Measurements from ENCODE around the gene CNTN4. TPM values are rescaled to one million over a fixed set of nuclear protein-coding genes. Genes with fewer than 3 reads are reported as not detected.

Gene CNTN4
- total and polyA plus RNA-seq, 2 experiments from 2014 or later, result 0.91 to 4.0 TPM

GRCh38 chr3:2995195-2995594 lies 896.5 kb downstream of the CNTN4 start (continued):
- TF ChIP-seq CTCF (conservative IDR thresholded peaks at IDR 0.05; ENCODE audit: low read depth in 2 of 2), result no peak
- TF ChIP-seq STAT1 (IDR thresholded peaks at IDR 0.05; ENCODE audit: unreplicated experiment), result no peak
- TF ChIP-seq POLR2AphosphoS5 (IDR thresholded peaks at IDR 0.05; ENCODE audit: low read depth), result no peak

GRCh38 chr3:3005146-3005744 lies 906.6 kb downstream of the CNTN4 start:
- Histone ChIP-seq H3K4me2 (no peak overlapping the region), H3K4me1 (ENCODE audit: insufficient read depth) (peaks cover 4% of the 10 kb centered on the region), H3K9me2 (ENCODE audit: insufficient read depth) (no peaks in the 10 kb centered on the region), H3K79me2 (replicated peaks; ENCODE audit: insufficient read depth) (no peaks in the 10 kb centered on the region), H3K36me3 (ENCODE audit: insufficient read depth) (no peaks in the 10 kb centered on the region), H3K27me3 (ENCODE audit: insufficient read depth) (no peaks in the 10 kb centered on the region), H3K4me3 (no peak overlapping the region), H2AFZ (peak overlapping the region; percentile 43; the same call in 1 of the 2 replicates), H4K20me1 (replicated peaks; ENCODE audit: insufficient read depth) (no peaks in the 10 kb centered on the region), H3K27ac (ENCODE audit: low read depth) (no peak overlapping the region), H3F3A (replicated peaks; ENCODE audit: low read depth) (no peaks in the 10 kb centered on the region)
- Mint-ChIP-seq H3K27me3 (ENCODE audit: insufficient read depth, low read depth, poor library complexity) (no peaks in the 10 kb centered on the region), H3K36me3 (ENCODE audit: low read depth) (peaks cover 25% of the 10 kb centered on the region), H3K4me3 (no peak overlapping the region), H3K27ac (no peak overlapping the region), H3K9me3 (peaks cover 97% of the 10 kb centered on the region), H3K4me1 (no peaks in the 10 kb centered on the region)
- ATAC-seq, result no peak
- DNase-seq (ENCODE audit: low spot score), result no peak
- TF ChIP-seq REST (IDR thresholded peaks at IDR 0.05; ENCODE audit: unreplicated experiment), result no peak
- TF ChIP-seq ZNF114 (CRISPR knock-in tag; IDR thresholded peaks at IDR 0.05), result no peak
- no peak for TF ChIP-seq STAT1 (IDR thresholded peaks at IDR 0.05; ENCODE audit: unreplicated experiment)
- no peak for TF ChIP-seq EZH2phosphoT487 (IDR thresholded peaks at IDR 0.05; ENCODE audit: unreplicated experiment)
- no peak for TF ChIP-seq JUNB (IDR thresholded peaks at IDR 0.05; ENCODE audit: unreplicated experiment)
- TF ChIP-seq ETS1 (IDR thresholded peaks at IDR 0.05), result no peak
- no peak for TF ChIP-seq ZNF331 (CRISPR knock-in tag; IDR thresholded peaks at IDR 0.05; ENCODE audit: low read depth)
- TF ChIP-seq POLR2AphosphoS5 (IDR thresholded peaks at IDR 0.05; ENCODE audit: low read depth), result no peak
- TF ChIP-seq CREB1 (CRISPR knock-in tag; IDR thresholded peaks at IDR 0.05; ENCODE audit: low read depth), result no peak
- no peak for TF ChIP-seq EZH2 (IDR thresholded peaks at IDR 0.05; ENCODE audit: low read depth, unreplicated experiment)
- TF ChIP-seq CTCF (conservative IDR thresholded peaks at IDR 0.05; ENCODE audit: low read depth in 2 of 2), result no peak

Measured in GM23338 (cell line).